Measurements from ENCODE around the gene NUDT4.
"Not testable (repeated sequence)": the region's sequence is repeated elsewhere in the genome, so short reads cannot be mapped to it uniquely, and the experiment has no call there.

Gene NUDT4

GRCh38 chr12:93408813-93409212 is 31.1 kb downstream of the NUDT4 start:
- H3K36me3 ChIP-seq (ENCODE audit: control insufficient read depth, insufficient read depth, low read length) = peaks cover 6% of the 10 kb centered on the region
- H3K4me1 ChIP-seq (ENCODE audit: control insufficient read depth, insufficient read depth, low read length) = peaks cover 26% of the 10 kb centered on the region
- no peak overlapping the region for H3K9ac ChIP-seq (ENCODE audit: low read length)
- no peak overlapping the region for H3K4me3 ChIP-seq (ENCODE audit: low read length)
- H3K27me3 ChIP-seq (ENCODE audit: control insufficient read depth, insufficient read depth, low read length) = no peaks in the 10 kb centered on the region
- H3K9me3 ChIP-seq (ENCODE audit: control insufficient read depth, low read length) = no peaks in the 10 kb centered on the region

GRCh38 chr12:93409343-93410187 is 31.8 kb downstream of the NUDT4 start:
- not testable (repeated sequence) for H3K9me3 ChIP-seq (ENCODE audit: control insufficient read depth, low read length); H3K36me3 ChIP-seq (ENCODE audit: control insufficient read depth, insufficient read depth, low read length); H3K27me3 ChIP-seq (ENCODE audit: control insufficient read depth, insufficient read depth, low read length); H3K4me3 ChIP-seq (ENCODE audit: low read length); H3K9ac ChIP-seq (ENCODE audit: low read length)
- peaks cover 21% of the 10 kb centered on the region for H3K4me1 ChIP-seq (ENCODE audit: control insufficient read depth, insufficient read depth, low read length)

- not testable (repeated sequence) for H3K9me3 ChIP-seq (ENCODE audit: control insufficient read depth, low read length); H3K36me3 ChIP-seq (ENCODE audit: control insufficient read depth, insufficient read depth, low read length); H3K27me3 ChIP-seq (ENCODE audit: control insufficient read depth, insufficient read depth, low read length); H3K9ac ChIP-seq (ENCODE audit: low read length); H3K4me3 ChIP-seq (ENCODE audit: low read length)
- H3K4me1 ChIP-seq (ENCODE audit: control insufficient read depth, insufficient read depth, low read length) = peaks cover 28% of the 10 kb centered on the region
Measured at GRCh38 chr12:93411060-93411459, 33.3 kb downstream of the NUDT4 start.

GRCh38 chr12:93412396-93412795 is 34.7 kb downstream of the NUDT4 start:
- not testable (repeated sequence) for H3K27me3 ChIP-seq (ENCODE audit: control insufficient read depth, insufficient read depth, low read length); H3K4me3 ChIP-seq (ENCODE audit: low read length); H3K9me3 ChIP-seq (ENCODE audit: control insufficient read depth, low read length); H3K36me3 ChIP-seq (ENCODE audit: control insufficient read depth, insufficient read depth, low read length); H3K9ac ChIP-seq (ENCODE audit: low read length)
- H3K4me1 ChIP-seq (ENCODE audit: control insufficient read depth, insufficient read depth, low read length) = peaks cover 32% of the 10 kb centered on the region

- Histone ChIP-seq H3K9ac (ENCODE audit: low read length) (no peak overlapping the region), H3K4me1 (ENCODE audit: control insufficient read depth, insufficient read depth, low read length) (peaks cover 32% of the 10 kb centered on the region), H3K9me3 (ENCODE audit: control insufficient read depth, low read length) (no peaks in the 10 kb centered on the region), H3K36me3 (ENCODE audit: control insufficient read depth, insufficient read depth, low read length) (no peaks in the 10 kb centered on the region), H3K27me3 (ENCODE audit: control insufficient read depth, insufficient read depth, low read length) (no peaks in the 10 kb centered on the region), H3K4me3 (ENCODE audit: low read length) (no peak overlapping the region)
Measured at GRCh38 chr12:93413064-93413463, 35.3 kb downstream of the NUDT4 start.

- Histone ChIP-seq H3K36me3 (ENCODE audit: control insufficient read depth, insufficient read depth, low read length) (no peaks in the 10 kb centered on the region), H3K9ac (ENCODE audit: low read length) (peak overlapping the region; percentile 4), H3K4me1 (ENCODE audit: control insufficient read depth, insufficient read depth, low read length) (peaks cover 32% of the 10 kb centered on the region)
Measured at GRCh38 chr12:93415723-93416464, 38.2 kb downstream of the NUDT4 start.

GRCh38 chr12:93417967-93418480 is 40.3 kb downstream of the NUDT4 start:
- Histone ChIP-seq H3K4me1 (ENCODE audit: control insufficient read depth, insufficient read depth, low read length) (peaks cover 18% of the 10 kb centered on the region), H3K9ac (ENCODE audit: low read length) (no peak overlapping the region), H3K27me3 (ENCODE audit: control insufficient read depth, insufficient read depth, low read length) (no peaks in the 10 kb centered on the region), H3K36me3 (ENCODE audit: control insufficient read depth, insufficient read depth, low read length) (no peaks in the 10 kb centered on the region), H3K9me3 (ENCODE audit: control insufficient read depth, low read length) (no peaks in the 10 kb centered on the region), H3K4me3 (ENCODE audit: low read length) (no peak overlapping the region)

More at GRCh38 chr12:93415723-93416464, 38.2 kb downstream of the NUDT4 start:
- H3K9me3 ChIP-seq (ENCODE audit: control insufficient read depth, low read length) = no peaks in the 10 kb centered on the region
- H3K27me3 ChIP-seq (ENCODE audit: control insufficient read depth, insufficient read depth, low read length) = no peaks in the 10 kb centered on the region
- no peak overlapping the region for H3K4me3 ChIP-seq (ENCODE audit: low read length)

- Histone ChIP-seq H3K4me1 (ENCODE audit: control insufficient read depth, insufficient read depth, low read length) (peaks cover 15% of the 10 kb centered on the region), H3K36me3 (ENCODE audit: control insufficient read depth, insufficient read depth, low read length) (no peaks in the 10 kb centered on the region), H3K9ac (ENCODE audit: low read length) (no peak overlapping the region), H3K4me3 (ENCODE audit: low read length) (no peak overlapping the region), H3K27me3 (ENCODE audit: control insufficient read depth, insufficient read depth, low read length) (no peaks in the 10 kb centered on the region), H3K9me3 (ENCODE audit: control insufficient read depth, low read length) (no peaks in the 10 kb centered on the region)
Measured at GRCh38 chr12:93419388-93420034, 41.8 kb downstream of the NUDT4 start.

- no peaks in the 10 kb centered on the region for H3K9me3 ChIP-seq (ENCODE audit: control insufficient read depth, low read length)
- H3K4me1 ChIP-seq (ENCODE audit: control insufficient read depth, insufficient read depth, low read length) = peaks cover 23% of the 10 kb centered on the region
- no peak overlapping the region for H3K4me3 ChIP-seq (ENCODE audit: low read length)
- H3K27me3 ChIP-seq (ENCODE audit: control insufficient read depth, insufficient read depth, low read length) = no peaks in the 10 kb centered on the region
- H3K9ac ChIP-seq (ENCODE audit: low read length) = no peak overlapping the region
- no peaks in the 10 kb centered on the region for H3K36me3 ChIP-seq (ENCODE audit: control insufficient read depth, insufficient read depth, low read length)
Measured at GRCh38 chr12:93422050-93422449, 44.3 kb downstream of the NUDT4 start.

- Histone ChIP-seq H3K27me3 (ENCODE audit: control insufficient read depth, insufficient read depth, low read length) (no peaks in the 10 kb centered on the region), H3K36me3 (ENCODE audit: control insufficient read depth, insufficient read depth, low read length) (no peaks in the 10 kb centered on the region), H3K4me1 (ENCODE audit: control insufficient read depth, insufficient read depth, low read length) (peaks cover 30% of the 10 kb centered on the region), H3K4me3 (ENCODE audit: low read length) (no peak overlapping the region), H3K9me3 (ENCODE audit: control insufficient read depth, low read length) (no peaks in the 10 kb centered on the region), H3K9ac (ENCODE audit: low read length) (no peak overlapping the region)
Measured at GRCh38 chr12:93425736-93426411, 48.1 kb downstream of the NUDT4 start.

GRCh38 chr12:93426412-93426805 is 48.7 kb downstream of the NUDT4 start:
- Histone ChIP-seq H3K36me3 (ENCODE audit: control insufficient read depth, insufficient read depth, low read length) (no peaks in the 10 kb centered on the region), H3K9me3 (ENCODE audit: control insufficient read depth, low read length) (no peaks in the 10 kb centered on the region), H3K9ac (ENCODE audit: low read length) (no peak overlapping the region), H3K4me3 (ENCODE audit: low read length) (no peak overlapping the region), H3K4me1 (ENCODE audit: control insufficient read depth, insufficient read depth, low read length) (peaks cover 30% of the 10 kb centered on the region), H3K27me3 (ENCODE audit: control insufficient read depth, insufficient read depth, low read length) (no peaks in the 10 kb centered on the region)

All from mucosa of stomach (tissue), 1 donor.